ENCODE measurements around the gene UHRF1.

Gene UHRF1

DNA sequence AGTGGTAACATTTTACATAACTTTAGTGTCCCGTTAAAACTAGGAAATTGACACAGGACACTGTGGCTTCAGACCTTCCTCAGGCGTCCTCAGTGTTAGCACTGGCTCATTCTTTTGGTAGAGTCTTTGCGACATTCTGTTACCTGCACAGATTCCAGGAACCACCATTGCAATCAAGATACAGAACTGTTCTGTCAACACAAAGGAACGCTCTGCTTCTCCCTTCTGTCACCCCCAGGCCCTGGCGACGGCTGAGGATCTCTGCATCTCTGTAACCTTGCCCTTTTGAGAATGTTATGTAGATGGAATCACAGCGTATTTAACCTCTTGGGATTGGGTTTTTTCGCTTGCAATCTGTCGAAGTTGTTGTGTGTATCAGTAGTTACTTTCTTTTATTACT, 82.2 kb downstream of the UHRF1 start:
- no peak for DNase-seq (ENCODE audit: low spot score)
- TF ChIP-seq, protein P1, sequence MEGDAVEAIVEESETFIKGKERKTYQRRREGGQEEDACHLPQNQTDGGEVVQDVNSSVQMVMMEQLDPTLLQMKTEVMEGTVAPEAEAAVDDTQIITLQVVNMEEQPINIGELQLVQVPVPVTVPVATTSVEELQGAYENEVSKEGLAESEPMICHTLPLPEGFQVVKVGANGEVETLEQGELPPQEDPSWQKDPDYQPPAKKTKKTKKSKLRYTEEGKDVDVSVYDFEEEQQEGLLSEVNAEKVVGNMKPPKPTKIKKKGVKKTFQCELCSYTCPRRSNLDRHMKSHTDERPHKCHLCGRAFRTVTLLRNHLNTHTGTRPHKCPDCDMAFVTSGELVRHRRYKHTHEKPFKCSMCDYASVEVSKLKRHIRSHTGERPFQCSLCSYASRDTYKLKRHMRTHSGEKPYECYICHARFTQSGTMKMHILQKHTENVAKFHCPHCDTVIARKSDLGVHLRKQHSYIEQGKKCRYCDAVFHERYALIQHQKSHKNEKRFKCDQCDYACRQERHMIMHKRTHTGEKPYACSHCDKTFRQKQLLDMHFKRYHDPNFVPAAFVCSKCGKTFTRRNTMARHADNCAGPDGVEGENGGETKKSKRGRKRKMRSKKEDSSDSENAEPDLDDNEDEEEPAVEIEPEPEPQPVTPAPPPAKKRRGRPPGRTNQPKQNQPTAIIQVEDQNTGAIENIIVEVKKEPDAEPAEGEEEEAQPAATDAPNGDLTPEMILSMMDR (IDR thresholded peaks at IDR 0.05; ENCODE audit: extremely low read depth, missing control alignments): no peak

DNA sequence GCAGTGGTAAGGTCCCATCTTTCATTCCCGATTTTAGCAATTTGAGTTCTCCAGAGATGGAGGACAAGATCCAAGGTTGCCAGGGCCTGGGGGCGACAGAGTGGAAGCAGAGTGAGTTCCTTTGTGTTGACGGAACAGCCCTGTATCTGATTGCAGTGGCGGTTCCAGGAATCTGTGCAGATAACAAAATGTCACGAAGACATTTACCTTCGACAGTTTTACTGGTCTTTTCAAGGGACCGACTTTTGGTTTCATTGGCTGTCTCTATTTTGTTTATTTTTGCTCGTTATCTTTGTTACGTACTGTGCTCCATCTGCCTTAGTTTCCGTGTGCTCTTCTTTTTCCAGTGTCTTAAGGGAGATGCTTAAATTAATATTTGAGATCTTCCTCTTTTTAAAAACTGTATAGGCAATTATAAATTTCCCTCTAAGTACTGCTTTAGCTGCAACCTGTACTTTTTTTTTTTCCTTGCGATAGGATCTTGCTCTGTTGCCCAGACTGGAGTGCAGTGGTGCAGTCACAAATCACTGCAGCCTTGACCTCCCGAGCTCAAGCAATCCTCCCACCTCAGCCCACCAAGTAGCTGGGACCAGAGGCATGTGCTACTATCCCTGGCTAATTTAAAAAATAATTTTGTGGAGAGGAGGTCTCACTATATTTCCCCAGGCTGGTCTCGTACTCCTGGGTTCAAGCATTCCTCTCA, 82.8 kb downstream of the UHRF1 start:
- TF ChIP-seq, protein P1 (IDR thresholded peaks at IDR 0.05; ENCODE audit: extremely low read depth, missing control alignments): no peak
- no peak for DNase-seq (ENCODE audit: low spot score)

DNA sequence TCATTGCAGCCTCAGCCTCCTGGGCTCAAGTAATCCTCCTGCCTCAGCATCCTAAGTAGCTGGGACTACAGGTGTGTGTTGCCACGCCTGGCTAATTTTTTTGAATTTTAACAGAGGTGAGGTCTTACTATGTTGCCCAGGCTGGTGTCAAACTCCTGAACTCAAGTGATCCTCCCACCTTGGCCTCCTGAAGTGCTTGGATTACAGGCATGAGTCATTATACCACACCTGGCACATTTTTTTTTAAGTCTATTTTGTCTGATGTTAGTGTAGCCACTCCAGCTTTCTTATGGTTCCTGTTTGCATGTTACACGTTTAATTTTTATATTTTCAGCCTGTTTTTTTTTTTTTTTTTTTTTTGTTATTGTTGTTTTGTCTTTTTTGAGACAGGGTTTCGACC, 84.4 kb downstream of the UHRF1 start:
- no peak for DNase-seq (ENCODE audit: low spot score)
- TF ChIP-seq, protein P1 (IDR thresholded peaks at IDR 0.05; ENCODE audit: extremely low read depth, missing control alignments): no peak

DNA sequence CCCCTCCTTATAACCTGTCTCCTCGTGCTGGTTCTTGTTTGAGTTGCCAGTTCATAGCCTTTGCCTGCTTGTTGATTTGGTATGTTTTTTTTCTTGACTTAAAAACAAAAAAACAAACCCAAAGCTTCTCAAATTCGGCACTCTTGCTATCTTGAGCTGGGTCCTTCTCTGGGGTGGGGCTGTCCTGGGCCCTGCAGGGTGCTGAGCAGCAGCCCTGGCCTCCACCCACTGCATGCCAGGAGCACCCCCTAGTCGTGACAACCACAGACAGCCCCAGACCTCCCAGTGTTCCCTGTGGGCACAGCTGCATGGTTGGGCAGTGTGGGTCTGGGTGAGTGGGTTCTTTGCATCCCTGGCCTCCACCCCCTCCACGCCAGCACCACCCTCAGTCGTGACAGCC, 87.4 kb downstream of the UHRF1 start:
- DNase-seq (ENCODE audit: low spot score): no peak
- TF ChIP-seq, protein P1 (IDR thresholded peaks at IDR 0.05; ENCODE audit: extremely low read depth, missing control alignments): no peak

DNA sequence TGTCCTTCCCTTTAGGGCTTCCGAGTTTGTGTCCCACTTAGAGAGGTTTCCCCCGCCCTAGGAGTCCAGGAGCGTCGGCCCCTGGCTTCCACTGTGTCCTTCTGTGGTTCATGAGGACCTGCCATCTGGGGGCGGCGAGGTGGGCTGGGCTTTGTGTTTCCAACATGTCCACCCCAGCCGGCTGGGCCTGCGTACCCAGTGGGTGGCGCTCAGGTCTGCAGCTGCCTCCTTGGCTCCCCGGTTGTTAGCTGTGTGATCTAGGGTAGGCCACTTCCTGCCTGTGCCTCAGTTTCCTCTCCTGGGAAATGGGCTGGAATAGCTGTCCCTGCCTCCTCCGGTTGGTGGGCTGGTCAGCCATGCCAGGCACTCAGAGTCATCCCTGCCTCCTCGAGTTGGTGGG, 88.0 kb downstream of the UHRF1 start:
- TF ChIP-seq, protein P1 (IDR thresholded peaks at IDR 0.05; ENCODE audit: extremely low read depth, missing control alignments): no peak
- no peak for DNase-seq (ENCODE audit: low spot score)

DNA sequence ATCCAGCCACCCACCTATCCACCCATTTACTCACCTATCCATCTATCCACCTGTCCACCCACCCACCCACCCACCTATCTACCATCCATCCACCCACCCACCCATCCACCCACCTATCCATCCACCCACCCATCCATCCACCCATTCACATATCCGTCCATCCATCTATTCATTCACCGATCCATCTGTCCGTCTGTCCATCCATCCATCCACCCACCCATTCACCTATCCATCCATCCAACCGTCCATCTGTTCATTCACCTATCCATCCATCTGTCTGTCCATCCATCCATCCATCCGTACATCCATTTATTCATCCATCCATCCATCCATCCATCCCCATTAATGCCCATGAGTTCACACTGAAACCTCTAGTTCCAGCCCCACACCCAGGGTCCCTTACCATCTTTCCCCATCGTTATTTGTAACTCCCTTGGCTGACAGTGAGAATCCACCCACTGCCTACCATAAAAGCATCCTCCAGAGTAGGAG, 90.9 kb downstream of the UHRF1 start:
- TF ChIP-seq, protein P1 (IDR thresholded peaks at IDR 0.05; ENCODE audit: extremely low read depth, missing control alignments): no peak
- no peak for DNase-seq (ENCODE audit: low spot score)

DNA sequence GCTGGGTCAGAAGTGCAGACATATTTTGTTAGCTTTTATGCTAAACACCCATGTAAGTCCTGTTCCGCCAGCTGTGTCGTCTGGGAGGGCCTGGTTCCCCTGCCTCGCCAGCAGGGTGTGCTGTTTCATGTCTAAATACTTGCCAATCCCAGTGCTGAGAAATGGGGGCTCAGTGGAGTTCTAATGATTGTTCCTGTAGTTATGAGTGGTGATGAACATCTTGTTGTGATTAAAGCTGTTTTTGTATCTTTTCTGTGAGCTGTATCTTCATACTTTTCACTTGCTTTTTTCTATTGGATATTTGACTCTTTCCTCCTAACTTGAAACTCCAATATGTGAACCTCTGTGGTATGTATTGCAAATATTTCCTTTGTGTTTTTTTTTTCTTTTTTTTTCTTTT, 92.3 kb downstream of the UHRF1 start:
- DNase-seq (ENCODE audit: low spot score): peak; percentile 66

More for the DNA sequence above, 92.3 kb downstream of the UHRF1 start:
- TF ChIP-seq, protein P1 (IDR thresholded peaks at IDR 0.05; ENCODE audit: extremely low read depth, missing control alignments): peak; percentile 71
